ENCODE data around the gene CCP110.

DNA sequence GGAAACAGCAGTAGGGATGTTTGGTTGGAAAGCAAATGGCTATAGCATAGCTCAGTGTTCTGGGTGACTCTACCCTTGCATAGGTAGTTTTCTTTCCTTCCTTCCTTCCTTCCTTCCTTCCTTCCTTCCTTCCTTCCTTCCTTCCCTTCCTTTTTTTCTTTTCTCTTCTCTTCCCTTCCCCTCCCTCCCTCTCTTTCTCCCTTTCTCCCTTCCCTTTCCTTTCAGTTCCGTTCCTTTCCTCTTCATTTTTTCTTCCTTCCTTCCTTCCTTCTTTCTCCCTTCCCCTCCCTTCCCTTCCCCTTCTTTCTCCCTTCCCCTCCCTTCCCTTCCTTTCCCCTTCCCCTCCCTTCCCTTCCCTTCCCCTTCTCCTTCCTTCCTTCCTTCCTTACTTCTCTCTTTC, 33.1 kb upstream of the CCP110 start:
- TF ChIP-seq SUZ12 (IDR thresholded peaks at IDR 0.05; ENCODE audit: extremely low read depth, insufficient read depth, insufficient read length), result no peak
- TF ChIP-seq YY1 (IDR thresholded peaks at IDR 0.05; ENCODE audit: insufficient read depth, insufficient read length), result no peak

Data from NT2/D1 (cell line).